ENCODE results near the gene ECI1.

DNA sequence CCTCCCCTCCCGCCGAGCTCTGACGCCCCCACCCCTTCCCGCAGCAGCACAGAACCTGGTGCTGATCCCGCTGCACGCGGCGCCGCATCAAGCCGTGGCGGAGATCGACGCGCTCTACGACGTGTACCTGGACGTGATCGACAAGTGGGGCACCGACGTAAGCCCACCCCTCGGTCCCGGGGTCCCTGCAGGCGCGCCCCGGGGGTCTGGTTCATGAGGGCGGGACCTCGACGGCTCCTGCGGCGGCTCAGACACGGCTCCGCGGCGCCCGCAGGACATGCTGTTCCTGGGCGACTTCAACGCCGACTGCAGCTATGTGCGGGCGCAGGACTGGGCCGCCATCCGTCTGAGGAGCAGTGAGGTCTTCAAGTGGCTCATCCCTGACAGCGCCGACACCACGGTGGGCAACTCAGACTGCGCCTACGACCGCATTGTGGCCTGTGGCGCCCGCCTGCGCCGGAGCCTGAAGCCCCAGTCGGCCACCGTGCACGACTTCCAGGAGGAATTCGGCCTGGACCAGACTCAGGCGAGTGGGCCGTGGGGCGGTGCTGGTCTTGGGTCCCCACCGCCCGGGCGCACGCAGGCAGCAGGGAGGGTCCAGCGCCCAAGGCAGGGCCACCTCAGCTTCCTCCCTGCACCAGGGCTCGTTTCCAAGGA lies 13.8 kb downstream of the ECI1 start:
- TF ChIP-seq, protein P1, sequence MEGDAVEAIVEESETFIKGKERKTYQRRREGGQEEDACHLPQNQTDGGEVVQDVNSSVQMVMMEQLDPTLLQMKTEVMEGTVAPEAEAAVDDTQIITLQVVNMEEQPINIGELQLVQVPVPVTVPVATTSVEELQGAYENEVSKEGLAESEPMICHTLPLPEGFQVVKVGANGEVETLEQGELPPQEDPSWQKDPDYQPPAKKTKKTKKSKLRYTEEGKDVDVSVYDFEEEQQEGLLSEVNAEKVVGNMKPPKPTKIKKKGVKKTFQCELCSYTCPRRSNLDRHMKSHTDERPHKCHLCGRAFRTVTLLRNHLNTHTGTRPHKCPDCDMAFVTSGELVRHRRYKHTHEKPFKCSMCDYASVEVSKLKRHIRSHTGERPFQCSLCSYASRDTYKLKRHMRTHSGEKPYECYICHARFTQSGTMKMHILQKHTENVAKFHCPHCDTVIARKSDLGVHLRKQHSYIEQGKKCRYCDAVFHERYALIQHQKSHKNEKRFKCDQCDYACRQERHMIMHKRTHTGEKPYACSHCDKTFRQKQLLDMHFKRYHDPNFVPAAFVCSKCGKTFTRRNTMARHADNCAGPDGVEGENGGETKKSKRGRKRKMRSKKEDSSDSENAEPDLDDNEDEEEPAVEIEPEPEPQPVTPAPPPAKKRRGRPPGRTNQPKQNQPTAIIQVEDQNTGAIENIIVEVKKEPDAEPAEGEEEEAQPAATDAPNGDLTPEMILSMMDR (IDR thresholded peaks at IDR 0.05; ENCODE audit: poor library complexity) = no peak
- no peak for TF ChIP-seq EZH2 (IDR thresholded peaks at IDR 0.05; ENCODE audit: borderline replicate concordance)

All from hepatocyte (in vitro differentiated cells).